Hepatocyte (in vitro differentiated cells): Measurements from ENCODE around the gene WDR72.

Source experiments
- EZH2 ChIP-seq: fragments of 200-600 bp; sonication (generic); IDR thresholded peaks from 2 replicates; pipeline ENCODE4 v1.6.1; 2016; ENCODE audit warnings: antibody characterized with exemption, mild to moderate bottlenecking, borderline replicate concordance
- EZH2phosphoT487 ChIP-seq: fragments of 200-600 bp; sonication (generic); IDR thresholded peaks from one replicate; pipeline ENCODE4 v1.6.1; 2018; ENCODE audit warnings: antibody characterized with exemption, mild to moderate bottlenecking, low read depth, moderate library complexity; ENCODE audit not compliant: unreplicated experiment, severe bottlenecking
- TF ChIP-seq, protein P1 (sequence below): fragments of 200-600 bp; sonication (generic); IDR thresholded peaks from 2 replicates; pipeline ENCODE4 v1.5.1; 2016; ENCODE audit warnings: antibody characterized with exemption, mild to moderate bottlenecking; ENCODE audit not compliant: poor library complexity

GRCh38 chr15:53512029-53512428, 247.4 kb downstream of the WDR72 start:
- TF ChIP-seq, protein P1, sequence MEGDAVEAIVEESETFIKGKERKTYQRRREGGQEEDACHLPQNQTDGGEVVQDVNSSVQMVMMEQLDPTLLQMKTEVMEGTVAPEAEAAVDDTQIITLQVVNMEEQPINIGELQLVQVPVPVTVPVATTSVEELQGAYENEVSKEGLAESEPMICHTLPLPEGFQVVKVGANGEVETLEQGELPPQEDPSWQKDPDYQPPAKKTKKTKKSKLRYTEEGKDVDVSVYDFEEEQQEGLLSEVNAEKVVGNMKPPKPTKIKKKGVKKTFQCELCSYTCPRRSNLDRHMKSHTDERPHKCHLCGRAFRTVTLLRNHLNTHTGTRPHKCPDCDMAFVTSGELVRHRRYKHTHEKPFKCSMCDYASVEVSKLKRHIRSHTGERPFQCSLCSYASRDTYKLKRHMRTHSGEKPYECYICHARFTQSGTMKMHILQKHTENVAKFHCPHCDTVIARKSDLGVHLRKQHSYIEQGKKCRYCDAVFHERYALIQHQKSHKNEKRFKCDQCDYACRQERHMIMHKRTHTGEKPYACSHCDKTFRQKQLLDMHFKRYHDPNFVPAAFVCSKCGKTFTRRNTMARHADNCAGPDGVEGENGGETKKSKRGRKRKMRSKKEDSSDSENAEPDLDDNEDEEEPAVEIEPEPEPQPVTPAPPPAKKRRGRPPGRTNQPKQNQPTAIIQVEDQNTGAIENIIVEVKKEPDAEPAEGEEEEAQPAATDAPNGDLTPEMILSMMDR: peak; percentile 24
- TF ChIP-seq EZH2 (no peak), EZH2phosphoT487 (no peak)
